ENCODE measurements around the gene PRKAA1.

PRKAA1 gene

DNA sequence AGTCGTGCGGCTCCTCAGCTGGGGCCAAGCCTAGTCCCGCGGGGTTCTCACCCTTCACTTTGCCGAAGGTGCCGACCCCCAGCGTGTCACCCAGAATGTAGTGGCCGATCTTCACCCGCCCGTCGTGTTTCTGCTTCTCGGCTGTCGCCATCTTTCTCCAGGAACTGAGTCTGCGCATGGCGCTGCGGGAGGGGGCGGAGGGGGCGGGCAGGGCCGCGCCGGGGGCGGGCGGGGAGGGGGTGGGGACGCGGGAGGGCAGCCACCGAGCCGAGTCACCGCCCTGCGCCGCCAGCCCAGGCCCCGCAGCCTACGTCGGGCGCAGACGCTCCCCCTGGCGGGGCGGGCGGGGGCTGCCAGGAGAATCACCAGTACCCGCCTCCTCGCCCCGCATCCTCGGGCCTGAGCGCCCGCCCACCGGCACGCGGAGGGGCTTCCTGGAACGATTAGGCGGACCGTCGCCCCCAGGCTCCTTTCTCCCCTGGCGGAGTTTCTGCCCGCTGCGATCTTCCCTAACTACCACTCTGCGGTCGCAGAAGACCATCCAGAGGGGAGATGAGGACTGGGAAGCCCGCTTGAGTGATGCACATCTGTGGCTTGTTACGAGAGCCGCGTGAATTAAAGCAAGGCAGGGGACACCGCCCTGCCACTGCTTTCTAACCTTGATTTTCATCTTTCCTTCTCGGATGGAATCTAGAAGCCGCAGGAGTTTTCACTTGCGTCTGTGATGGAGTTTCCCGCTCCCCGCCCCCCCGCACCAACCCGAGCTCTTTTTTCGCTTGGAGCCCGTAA is at the start of gene PRKAA1:
TSS of gene PRKAA1 (minus strand) at position 363 of the 789 bp plus-strand sequence. CDS start at position 178, 185 bp downstream.
- peak; percentile 71 to 84 (median 77) for DNase-seq (ENCODE audit: low read depth in 3 of 3)

DNA sequence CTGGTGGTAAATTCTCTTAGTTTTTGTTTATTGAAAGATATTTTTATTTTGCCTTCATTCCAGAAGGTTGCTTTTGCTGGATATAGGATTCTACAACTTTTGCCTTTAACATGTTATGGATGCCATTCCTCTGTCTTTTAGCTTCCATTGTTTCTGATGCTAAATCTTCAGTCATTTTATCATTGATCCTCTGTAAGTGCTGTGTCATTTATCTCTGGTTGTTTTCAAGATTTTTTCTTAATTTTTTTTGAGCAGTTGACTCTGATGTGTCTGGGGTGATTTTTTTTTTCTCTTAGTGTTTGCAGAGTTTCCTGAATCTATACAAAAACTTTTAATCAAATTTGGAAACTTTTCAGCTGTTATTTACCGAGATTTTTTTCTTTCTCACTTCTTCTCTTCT is 49.4 kb upstream of the PRKAA1 start:
- no peak for DNase-seq (ENCODE audit: low read depth in 3 of 3)

DNA sequence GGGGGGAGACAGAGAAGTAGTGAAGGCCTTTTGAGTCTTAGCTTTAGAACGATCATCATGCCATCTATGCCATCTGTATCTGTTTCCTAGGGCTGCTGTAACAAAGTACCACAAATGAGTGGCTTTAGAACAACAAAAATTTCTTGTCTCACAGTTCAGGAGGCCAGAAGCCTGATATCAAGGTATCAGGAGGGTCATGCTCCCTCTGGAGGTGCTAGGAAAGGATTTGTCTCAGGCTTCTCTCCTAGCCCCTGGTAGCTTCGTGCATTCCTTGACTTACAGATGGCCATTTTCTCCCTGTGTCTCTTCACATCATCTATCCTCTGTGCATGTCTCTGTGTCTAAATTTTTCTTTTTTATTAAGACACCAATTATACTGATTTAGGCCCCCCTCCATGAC is 48.2 kb upstream of the PRKAA1 start:
- DNase-seq (ENCODE audit: low read depth in 3 of 3): no peak

DNA sequence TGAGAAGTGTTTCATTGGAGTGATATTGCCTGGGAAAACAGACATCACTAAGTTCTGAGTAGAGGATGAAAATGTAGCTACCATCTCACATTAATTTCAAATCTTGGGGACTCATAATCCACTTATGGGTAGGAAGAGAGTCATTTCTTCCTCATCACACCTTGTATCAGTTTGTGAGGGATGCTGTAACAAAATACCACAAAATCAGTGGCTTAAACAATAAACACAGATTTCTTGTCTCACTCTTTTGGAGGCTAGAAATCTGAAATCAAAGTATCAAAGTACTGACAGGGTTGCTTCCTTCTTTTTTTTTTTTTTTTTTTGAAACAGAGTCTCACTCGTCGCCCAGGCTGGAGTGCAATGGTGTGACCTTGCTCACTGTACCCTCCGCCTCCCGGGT is 46.4 kb upstream of the PRKAA1 start:
- no peak for DNase-seq (ENCODE audit: low read depth in 3 of 3)

DNA sequence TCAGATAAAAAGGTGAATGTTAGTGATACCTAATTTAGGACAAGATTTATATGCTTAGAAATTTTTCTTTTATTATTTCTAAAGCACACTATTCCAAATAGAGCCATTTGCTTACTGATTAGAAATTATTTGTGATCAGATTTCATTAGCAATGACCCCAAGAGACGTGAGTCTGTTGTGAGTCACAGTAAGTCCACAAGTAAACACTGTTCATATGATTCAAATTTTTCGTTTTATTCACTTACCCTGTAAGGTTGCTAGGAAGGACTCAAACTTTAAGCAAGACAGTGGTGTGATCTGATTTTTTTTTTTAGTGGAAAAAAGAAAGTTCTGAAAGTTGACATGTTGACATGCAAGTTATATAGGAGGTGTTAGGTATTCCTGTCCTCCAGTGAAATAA is 44.2 kb upstream of the PRKAA1 start:
- DNase-seq (ENCODE audit: low read depth in 3 of 3): no peak

DNA sequence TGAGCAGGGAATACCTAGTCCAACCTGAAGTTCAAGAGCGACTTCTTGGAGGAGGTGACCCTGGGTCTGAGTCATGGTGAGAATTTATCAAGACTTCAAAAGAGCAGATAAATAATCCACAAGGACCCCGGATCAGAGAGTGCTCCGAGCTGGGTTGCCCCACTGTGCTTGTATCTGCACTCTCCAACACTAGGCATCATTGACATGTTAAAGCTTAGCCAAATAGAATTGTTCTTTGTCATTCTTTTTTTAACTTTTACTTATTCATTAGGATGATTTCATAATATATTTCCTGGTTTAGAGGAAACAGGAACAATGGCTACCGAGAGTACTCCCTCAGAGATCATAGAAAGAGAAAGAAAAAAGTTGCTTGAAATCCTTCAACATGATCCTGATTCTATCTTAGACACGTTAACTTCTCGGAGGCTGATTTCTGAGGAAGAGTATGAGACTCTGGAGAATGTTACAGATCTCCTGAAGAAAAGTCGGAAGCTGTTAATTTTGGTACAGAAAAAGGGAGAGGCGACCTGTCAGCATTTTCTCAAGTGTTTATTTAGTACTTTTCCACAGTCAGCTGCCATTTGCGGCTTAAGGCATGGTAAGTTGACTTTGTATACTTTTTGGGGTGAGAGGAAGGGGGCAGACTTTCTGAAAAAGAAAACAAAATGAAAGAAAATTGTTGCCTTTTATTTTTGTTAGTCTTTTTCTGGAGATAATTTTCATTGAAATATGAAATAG is 43.1 kb upstream of the PRKAA1 start, which contains the start of gene CARD6:
TSS of gene CARD6 (plus strand) at position 300 of the 738 bp plus-strand sequence. CDS start at position 316, 16 bp downstream.
- no peak for DNase-seq (ENCODE audit: low read depth in 3 of 3)

DNA sequence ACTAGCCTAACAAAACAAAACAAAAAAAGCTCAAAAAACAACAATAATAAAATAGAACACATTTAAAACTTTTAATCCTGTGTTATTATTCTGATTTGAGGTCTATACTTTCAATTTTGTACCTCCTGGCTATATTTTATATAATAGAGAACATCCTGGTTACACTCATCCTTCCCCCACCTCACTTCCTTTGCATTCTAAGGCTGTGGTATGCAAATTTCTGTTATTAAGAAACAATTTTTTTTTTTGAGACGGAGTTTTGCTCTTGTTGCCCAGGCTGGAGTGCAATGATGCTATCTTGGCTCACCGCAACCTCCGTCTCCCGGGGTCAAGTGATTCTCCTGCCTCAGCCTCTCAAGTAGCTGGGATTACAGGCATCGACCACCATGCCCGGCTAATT is 39.9 kb upstream of the PRKAA1 start:
- no peak for DNase-seq (ENCODE audit: low read depth in 3 of 3)

DNA sequence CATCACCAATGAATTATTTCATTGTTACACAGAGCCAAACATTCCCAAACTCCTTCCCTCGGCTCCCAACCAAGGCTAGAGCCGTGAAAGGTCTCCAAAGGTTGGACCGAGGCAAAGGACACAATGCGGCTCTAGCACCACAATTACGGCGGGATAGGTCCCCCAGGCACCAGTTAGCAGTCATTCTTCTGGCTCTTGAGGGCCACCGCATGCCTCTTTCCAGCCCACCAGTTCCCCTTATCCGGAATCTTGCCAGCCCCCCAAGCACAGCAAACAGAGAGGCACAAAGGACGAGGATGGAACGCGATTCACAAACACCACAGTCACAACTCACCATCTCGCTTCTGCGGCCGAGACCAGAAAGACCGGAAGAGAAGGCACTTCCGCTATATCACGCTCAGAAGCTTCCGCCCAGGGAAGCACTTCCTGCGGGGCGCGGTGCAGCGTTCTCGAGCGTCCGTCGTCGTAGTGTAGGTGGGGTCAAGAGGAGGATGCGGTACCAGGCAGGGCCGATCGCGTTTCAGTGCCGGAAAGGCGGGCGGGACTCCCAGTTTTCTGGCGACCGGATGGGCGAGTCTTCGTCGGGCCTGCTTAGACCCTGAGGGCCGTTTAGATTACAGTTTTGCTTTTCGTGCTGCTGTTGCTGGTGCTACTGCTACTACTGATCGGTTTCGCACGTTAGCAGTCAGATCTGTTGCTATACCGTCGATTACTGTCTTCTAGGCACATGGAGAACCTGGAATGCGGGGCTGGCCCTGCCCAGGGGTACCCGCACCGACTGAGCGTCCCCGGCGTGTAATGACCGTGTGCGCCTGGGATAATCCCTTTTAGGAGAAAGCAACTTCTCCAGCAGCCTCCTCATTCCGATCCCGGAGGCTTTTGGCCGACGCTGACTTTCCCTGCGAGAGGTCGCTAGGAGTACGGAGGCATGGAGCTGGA is 36.9 kb upstream of the PRKAA1 start, which contains the start of gene RPL37:
TSS of gene RPL37 (minus strand) at position 374 of the 939 bp plus-strand sequence. CDS start at position 337, 37 bp downstream.
- DNase-seq (ENCODE audit: low read depth in 3 of 3): peak; percentile 85 to 92 (median 87)

DNA sequence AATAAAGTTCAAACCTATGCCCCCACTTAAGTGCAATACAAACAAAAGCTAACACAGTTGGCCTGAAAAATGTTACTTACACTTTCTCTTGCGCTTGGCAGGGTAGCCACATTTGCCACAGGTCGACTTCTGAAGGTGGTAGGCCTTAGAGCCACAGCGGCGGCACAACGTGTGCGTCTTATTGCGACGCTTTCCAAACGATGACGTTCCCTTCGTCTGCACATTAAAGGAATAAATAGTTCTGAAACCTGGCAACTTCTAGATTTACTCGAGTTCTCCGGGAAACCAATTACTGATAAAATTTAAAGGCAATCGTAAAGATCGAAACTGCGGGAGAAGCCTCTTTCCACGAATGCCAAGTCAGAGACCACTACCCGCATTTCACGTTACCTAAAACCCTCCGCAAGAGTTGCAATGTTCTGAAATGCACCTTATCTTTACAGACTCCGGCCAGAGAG is 36.2 kb upstream of the PRKAA1 start:
- no peak for DNase-seq (ENCODE audit: low read depth in 3 of 3)

DNA sequence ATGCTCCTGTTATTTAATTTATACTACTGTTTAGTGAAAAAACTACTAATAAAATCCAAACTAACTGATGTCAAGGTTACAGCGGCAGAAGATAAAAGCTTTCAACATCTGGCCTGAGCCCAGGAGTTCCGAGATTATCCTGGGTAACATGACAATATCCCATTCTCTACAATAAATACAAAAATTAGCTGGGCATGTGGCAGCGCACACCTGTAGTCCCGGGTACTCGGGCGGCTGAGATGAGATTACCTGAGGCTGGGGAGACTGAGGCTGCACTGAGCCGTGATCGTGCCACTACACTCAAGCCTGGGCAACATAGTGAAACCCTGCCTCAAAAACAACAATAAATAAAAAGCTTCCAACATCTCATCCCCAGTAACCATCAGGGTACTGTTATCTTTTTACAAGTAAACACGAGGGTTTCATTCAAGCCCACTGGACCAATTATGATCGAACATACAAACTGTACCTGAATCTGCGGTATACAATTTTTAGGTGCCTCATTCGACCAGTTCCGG is 35.6 kb upstream of the PRKAA1 start:
- no peak for DNase-seq (ENCODE audit: low read depth in 3 of 3)

DNA sequence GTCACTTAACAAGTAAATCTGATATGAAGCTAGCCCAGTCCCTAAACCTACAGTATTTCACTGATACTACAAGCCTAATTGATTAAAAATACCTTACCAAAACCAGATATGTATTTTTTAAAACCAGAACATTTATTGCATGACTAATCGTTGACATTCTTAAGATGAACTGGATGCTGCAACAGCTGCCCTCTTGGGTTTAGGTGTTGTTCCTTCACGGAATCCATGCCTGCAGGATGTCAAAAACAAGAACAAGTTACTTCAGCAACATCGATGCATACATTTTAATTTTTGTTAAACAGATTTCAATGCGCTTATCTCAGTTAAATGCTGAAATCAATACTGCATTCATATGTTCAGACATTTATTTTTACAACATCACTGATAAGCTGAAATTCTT is 34.2 kb upstream of the PRKAA1 start:
- DNase-seq (ENCODE audit: low read depth in 3 of 3): no peak

DNA sequence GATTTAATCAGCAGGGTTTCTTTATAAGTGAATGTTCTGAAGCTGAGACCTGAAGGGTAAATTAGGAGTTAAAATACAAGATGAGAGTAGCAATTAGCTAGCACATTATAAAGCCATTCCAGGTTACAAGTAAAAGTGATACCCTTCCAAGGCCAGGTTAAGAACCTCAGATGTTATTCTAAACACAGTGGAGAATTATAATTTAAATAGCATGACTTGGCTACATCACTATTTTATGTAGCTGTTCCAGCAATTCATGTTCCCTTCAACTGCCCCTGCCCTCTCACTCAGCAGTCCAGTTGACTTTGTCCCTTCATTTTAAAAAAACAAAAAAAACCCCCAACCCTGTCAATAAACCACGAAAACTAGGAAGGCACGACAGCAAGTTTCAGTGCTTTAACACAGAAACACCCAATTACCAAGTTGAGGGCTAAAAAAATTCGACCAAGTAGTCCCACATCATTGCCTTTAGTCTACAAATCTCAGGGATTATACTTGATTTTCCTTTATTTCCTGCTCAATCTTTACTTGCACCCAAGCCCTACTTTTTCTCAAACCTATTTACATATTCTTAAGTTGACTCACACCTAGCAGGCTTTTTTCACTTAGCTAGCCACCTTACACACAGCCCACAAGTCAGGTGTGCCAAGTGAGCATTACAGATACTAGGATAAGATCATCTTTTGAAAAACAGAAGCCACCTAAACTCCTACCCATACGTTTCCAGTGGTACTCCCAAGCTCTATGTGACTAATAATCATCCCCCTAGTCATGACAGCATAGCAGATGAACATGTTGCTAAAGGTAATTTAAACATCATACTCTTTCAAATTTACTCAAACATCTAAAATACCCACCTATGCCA is 33.4 kb upstream of the PRKAA1 start:
- DNase-seq (ENCODE audit: low read depth in 3 of 3): peak in 1 of 3 donors; percentile 22

DNA sequence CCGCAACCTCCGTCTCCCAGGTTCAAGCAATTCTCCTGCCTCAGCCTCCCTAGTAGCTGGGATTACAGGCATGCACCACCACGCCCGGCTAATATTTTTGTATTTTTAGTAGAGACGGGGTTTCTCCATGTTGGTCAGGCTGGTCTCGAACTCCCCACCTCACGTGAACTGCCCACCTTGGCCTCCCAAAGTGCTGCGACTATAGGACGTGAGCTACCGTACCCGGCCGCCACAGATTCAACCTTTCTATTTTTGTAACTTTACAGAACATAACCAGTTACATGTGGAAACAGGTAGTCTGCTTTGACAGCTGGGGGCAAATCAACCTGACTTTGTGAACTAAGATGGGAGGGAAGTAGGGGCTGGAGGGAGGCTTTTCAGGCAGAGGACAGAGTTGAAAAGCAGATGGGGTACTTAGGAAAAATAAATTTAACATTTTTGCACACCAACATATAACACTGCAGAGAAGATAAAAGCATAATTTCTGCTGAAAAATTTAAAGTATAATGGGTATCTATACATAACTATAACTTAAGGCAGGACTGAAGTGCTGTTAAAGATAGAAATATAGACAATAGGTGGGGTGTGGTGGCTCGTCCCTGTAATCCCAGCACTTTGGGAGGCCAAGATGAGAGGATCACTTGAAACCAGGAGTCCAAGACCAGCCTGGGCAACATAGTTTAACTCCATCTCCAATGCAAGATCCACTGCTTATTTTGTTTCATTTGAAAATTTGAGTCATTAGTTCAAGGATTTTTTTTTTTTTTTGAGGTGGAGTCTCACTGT is 31.8 kb upstream of the PRKAA1 start:
- no peak for DNase-seq (ENCODE audit: low read depth in 3 of 3)

DNA sequence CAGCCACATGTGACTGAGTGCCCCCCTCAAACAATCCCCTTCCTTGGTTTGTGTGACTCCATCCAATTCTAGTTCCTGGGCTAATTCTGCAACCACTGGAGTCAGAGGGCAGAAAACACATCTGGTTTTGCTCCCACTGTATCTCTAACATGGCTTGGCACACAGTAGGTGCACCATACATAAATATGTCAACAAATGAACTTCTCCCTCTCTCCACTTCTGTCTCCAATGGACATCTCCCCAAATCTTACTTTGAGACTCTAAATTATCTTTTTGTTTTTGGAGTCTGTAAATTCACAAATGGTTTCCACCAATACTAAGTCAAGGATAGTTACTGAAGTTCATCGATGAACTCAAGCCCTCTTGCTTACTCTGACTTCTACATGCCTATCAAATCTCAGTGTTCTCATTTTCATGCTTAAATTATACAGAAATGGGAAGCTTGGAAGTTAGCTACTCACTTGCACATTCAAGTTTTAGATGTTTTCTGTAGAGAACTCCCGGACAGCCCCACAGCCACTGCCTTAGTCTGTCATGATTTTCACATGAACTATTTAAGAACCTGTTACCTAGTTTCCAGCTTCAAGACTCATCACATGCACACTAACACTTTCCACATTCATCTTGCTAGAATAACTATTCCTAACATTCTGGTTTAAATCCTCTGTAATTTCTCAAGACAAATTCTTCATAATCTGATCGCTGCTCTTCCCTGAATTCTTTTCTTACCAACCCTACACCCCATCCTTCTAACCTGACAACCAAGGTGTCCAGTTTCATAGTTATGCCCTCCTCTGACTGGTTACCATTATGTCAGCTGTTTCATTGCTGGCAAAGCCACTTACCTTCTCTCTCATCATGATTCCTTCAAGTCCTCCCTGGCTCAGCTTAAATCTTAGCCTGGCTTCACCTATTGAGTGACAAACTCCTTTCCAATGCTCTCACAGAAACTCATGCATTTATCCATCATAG is 30.8 kb upstream of the PRKAA1 start:
- no peak for DNase-seq (ENCODE audit: low read depth in 3 of 3)

DNA sequence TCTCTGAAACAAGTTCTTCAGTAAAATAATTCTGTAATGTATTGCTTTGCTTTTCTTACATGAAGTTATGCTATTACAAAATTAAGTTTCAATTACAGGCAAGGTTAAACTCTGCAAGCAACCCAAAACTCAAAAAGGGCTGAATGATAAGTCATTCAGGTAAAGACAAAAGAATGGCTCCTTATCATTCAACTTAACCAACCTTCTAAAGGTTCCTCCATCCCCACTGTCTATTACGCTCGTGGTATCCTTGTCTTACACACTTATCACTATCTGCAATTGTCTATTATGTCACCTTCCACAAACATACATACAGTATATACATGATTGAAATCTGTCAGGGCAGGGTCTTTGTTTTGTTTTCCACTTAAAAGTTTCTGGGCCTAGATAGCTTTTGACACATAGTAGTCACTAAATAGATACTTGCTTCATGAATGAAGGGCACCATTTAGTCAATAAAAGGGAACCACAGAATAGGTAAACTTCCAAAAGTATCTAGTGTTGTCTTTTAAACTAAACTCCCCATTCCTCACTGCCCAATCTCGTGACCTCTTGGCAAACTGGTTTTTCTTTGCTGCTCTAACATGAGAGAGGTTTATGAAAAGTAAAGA is 30.0 kb upstream of the PRKAA1 start:
- no peak for DNase-seq (ENCODE audit: low read depth in 3 of 3)

DNA sequence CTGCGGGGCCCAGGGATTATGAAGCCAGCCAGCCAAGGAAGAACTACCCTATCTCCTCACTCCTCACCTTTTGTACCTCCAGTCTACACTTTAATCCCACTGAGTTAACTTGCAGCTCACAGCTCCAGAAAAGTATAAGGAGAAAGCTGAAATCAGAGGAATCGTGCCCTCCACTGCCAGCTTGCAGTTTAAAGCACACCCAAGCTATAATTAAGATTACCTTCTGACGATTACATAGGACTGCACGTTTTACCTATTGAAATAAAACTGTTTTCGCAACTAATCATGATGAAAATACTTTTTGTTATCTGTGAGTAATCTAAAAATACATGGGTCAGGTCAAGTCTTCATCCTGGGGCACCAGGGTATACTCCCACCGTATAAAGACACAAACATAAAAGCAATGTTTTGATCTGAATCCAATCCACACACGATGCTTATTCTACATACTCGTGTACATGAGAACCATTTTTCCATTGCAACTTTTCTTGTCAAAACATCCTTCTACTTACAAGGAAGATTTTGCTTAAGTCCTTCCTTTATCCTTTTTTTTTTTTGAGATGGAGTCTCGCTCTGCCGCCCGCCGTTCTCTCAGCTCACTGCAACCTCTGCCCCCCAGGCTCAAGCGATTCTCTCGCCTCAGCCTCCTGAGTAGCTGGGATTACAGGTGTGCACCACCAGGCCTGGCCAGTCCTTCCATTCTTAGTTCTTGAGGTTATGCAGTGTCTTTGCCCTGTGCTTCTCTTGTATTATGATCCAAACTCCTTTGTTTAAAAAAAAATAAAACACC is 29.2 kb upstream of the PRKAA1 start:
- DNase-seq (ENCODE audit: low read depth in 3 of 3): no peak

All from stimulated activated CD4-positive, alpha-beta T cell treated with anti-CD3 and anti-CD28 coated beads, TNF-alpha, amount 100 ng/mL, for 48 hours (primary cell).